ENCODE results near the gene CRY2. TPM values are rescaled to one million over a fixed set of nuclear protein-coding genes. Genes with fewer than 3 reads are reported as not detected.
A peak's percentile ranks its signal among the peaks of the same experiment; 100 is the strongest.

CRY2 gene
- total RNA-seq, 4 donors from 2014 or later = 36.4 to 85.9 (median 37.9) TPM

- ATAC-seq (no peak), DNase-seq (no peak)
- intact Hi-C loops (cut with DNase I; ENCODE audit: low total_unique reads) (loop anchor here (5.0 to 10.0 kb wide), 3 partner anchors 116 to 181 kb away; partner anchors contain the start of gene CHST1), in situ Hi-C loops (cut with MboI; ENCODE audit: low sequenced_read_pairs in 4 of 4) (loop anchor here in 2 of 4 donors (5.0 to 10.0 kb wide), 2 partner anchors 66 to 69 kb away; partner anchors contain the start of gene PEX16 (in 2 of the 2))
- Histone ChIP-seq H3K27ac (peak overlapping the region; percentile 98 to 99 (median 99)), H3K36me3 (no peaks in the 10 kb centered on the region), H3K27me3 (no peaks in the 10 kb centered on the region), H3K4me3 (peak overlapping the region; percentile 88 to 97 (median 95)), H3K9me3 (no peaks in the 10 kb centered on the region), H3K4me1 (peaks cover 64% of the 10 kb centered on the region in 2 donors)
- TF ChIP-seq CTCF (IDR thresholded peaks at IDR 0.05 in 4 of 5, conservative IDR thresholded peaks at IDR 0.05 in 1 of 5) (no peak), POLR2A (IDR thresholded peaks at IDR 0.05) (no peak)
Observed at GRCh38 chr11:45848654-45849081, 1.4 kb downstream of the CRY2 start.

- TF ChIP-seq POLR2A (IDR thresholded peaks at IDR 0.05) (no peak), CTCF (IDR thresholded peaks at IDR 0.05 in 4 of 5, conservative IDR thresholded peaks at IDR 0.05 in 1 of 5) (no peak)
- Histone ChIP-seq H3K27ac (peak overlapping the region; percentile 73 to 99 (median 99)), H3K4me1 (peaks cover 81 to 82% of the 10 kb centered on the region in 2 donors), H3K4me3 (no peak overlapping the region), H3K36me3 (no peaks in the 10 kb centered on the region), H3K27me3 (no peaks in the 10 kb centered on the region), H3K9me3 (no peaks in the 10 kb centered on the region)
- ATAC-seq (no peak), DNase-seq (no peak)
- intact Hi-C loops (cut with DNase I; ENCODE audit: low total_unique reads) (loop anchor here (10.0 kb wide), 1 partner anchor 1574 kb away; the partner anchor contains the start of gene PSMC3), in situ Hi-C loops (cut with MboI; ENCODE audit: low sequenced_read_pairs in 4 of 4) (no loop called here)
Observed at GRCh38 chr11:45850446-45850845, 3.2 kb downstream of the CRY2 start.

GRCh38 chr11:45851228-45851627 is 4.0 kb downstream of the CRY2 start:
- Histone ChIP-seq H3K27ac (peak overlapping the region; percentile 73 to 99 (median 99)), H3K4me3 (no peak overlapping the region), H3K9me3 (no peaks in the 10 kb centered on the region), H3K36me3 (no peaks in the 10 kb centered on the region), H3K4me1 (peaks cover 87 to 88% of the 10 kb centered on the region in 2 donors), H3K27me3 (no peaks in the 10 kb centered on the region)
- in situ Hi-C loops (cut with MboI; ENCODE audit: low sequenced_read_pairs in 4 of 4) = no loop called here
- ATAC-seq (no peak), DNase-seq (no peak)
- intact Hi-C loops (cut with DNase I; ENCODE audit: low total_unique reads) = loop anchor here (10.0 kb wide), 1 partner anchor 1574 kb away; the partner anchor contains the start of gene PSMC3
- TF ChIP-seq POLR2A (IDR thresholded peaks at IDR 0.05) (no peak), CTCF (IDR thresholded peaks at IDR 0.05 in 4 of 5, conservative IDR thresholded peaks at IDR 0.05 in 1 of 5) (no peak)

- no peaks in the 10 kb centered on the region for H3K36me3 ChIP-seq
- peak overlapping the region; percentile 73 to 99 (median 99) for H3K27ac ChIP-seq
- TF ChIP-seq CTCF (IDR thresholded peaks at IDR 0.05 in 4 of 5, conservative IDR thresholded peaks at IDR 0.05 in 1 of 5) (no peak), POLR2A (IDR thresholded peaks at IDR 0.05) (no peak)
- H3K27me3 ChIP-seq = no peaks in the 10 kb centered on the region
- intact Hi-C loops (cut with DNase I; ENCODE audit: low total_unique reads) (loop anchor here (10.0 kb wide), 1 partner anchor 1573 kb away; the partner anchor contains the start of gene PSMC3), in situ Hi-C loops (cut with MboI; ENCODE audit: low sequenced_read_pairs in 4 of 4) (no loop called here)
- ATAC-seq = peak in 1 of 2 donors; percentile 38
- H3K4me1 ChIP-seq = peaks cover 91 to 92% of the 10 kb centered on the region in 2 donors
- DNase-seq = peak in 1 of 2 donors; percentile 56
- no peak overlapping the region for H3K4me3 ChIP-seq
- no peaks in the 10 kb centered on the region for H3K9me3 ChIP-seq
Observed at GRCh38 chr11:45852018-45852711, 4.9 kb downstream of the CRY2 start.

All from gastrocnemius medialis (tissue), 4 donors.